HL-60 (cell line): ENCODE results near the gene TOP2B.

Experiments used
- DNase-seq, 2 experiments: peaks; one replicate each; pipeline ENCODE4 v3.0.0-alpha.2; 2010 to 2020; ENCODE audit warnings: low read depth in 1 of 2, low spot score in 1 of 2
- H3K27ac ChIP-seq: fragments of 250-450 bp; sonication (Bioruptor Pico); replicated peaks from 2 replicates; pipeline ENCODE4 v1.5.1; 2020; ENCODE audit warnings: mild to moderate bottlenecking, moderate library complexity
- H3K27me3 ChIP-seq: fragments of 250-450 bp; sonication (Bioruptor Pico); 2 replicates; pipeline ENCODE4 v1.5.1; 2021; ENCODE audit warnings: mild to moderate bottlenecking, moderate library complexity; ENCODE audit not compliant: insufficient read depth, poor library complexity, severe bottlenecking
- H3K4me3 ChIP-seq: replicated peaks from 2 replicates; pipeline ENCODE4 v1.5.1; 2011; ENCODE audit warnings: mild to moderate bottlenecking, control low read depth, low read length; ENCODE audit not compliant: insufficient read depth
- CTCF ChIP-seq: IDR thresholded peaks from one replicate; pipeline ENCODE4 v1.5.1; 2011; ENCODE audit warnings: low read length, control low read depth, inconsistent platforms; ENCODE audit not compliant: insufficient read depth
- GABPA ChIP-seq: IDR thresholded peaks from 2 replicates; pipeline ENCODE4 v1.6.1; 2012; ENCODE audit warnings: low read depth
- POLR2AphosphoS5 ChIP-seq: IDR thresholded peaks from 2 replicates; pipeline ENCODE4 v1.6.1; 2012; ENCODE audit warnings: low read depth
- REST ChIP-seq: IDR thresholded peaks from 2 replicates; pipeline ENCODE4 v1.6.1; 2012; ENCODE audit warnings: low read depth; ENCODE audit not compliant: insufficient replicate concordance
- SPI1 ChIP-seq: IDR thresholded peaks from 2 replicates; pipeline ENCODE4 v1.6.1; 2012; ENCODE audit warnings: low read depth, mild to moderate bottlenecking, borderline replicate concordance

Gene TOP2B

GRCh38 chr3:25587975-25588374, 76.7 kb downstream of the TOP2B start:
- H3K4me3 ChIP-seq: no peak overlapping the region
- H3K27me3 ChIP-seq: no peaks in the 10 kb centered on the region
- no peak for TF ChIP-seq POLR2AphosphoS5
- TF ChIP-seq GABPA: no peak
- no peak for TF ChIP-seq SPI1
- no peak for TF ChIP-seq REST
- no peak for TF ChIP-seq CTCF
- H3K27ac ChIP-seq: no peak overlapping the region
- no peak for DNase-seq

- H3K27me3 ChIP-seq: no peaks in the 10 kb centered on the region
- TF ChIP-seq CTCF: no peak
- H3K4me3 ChIP-seq: no peak overlapping the region
- H3K27ac ChIP-seq: no peak overlapping the region
- DNase-seq: no peak
Measured at GRCh38 chr3:25587526-25587925, 77.2 kb downstream of the TOP2B start.

GRCh38 chr3:25587094-25587493, 77.6 kb downstream of the TOP2B start:
- DNase-seq: no peak

More at GRCh38 chr3:25587094-25587493, 77.6 kb downstream of the TOP2B start:
- H3K27ac ChIP-seq: no peak overlapping the region
- no peaks in the 10 kb centered on the region for H3K27me3 ChIP-seq
- TF ChIP-seq POLR2AphosphoS5 (no peak), GABPA (no peak), REST (no peak), CTCF (no peak), SPI1 (no peak)
- no peak overlapping the region for H3K4me3 ChIP-seq
